Esophagus muscularis mucosa (tissue), 4 donors: ENCODE data around the gene PDE8A.
"Not testable (repeated sequence)": the region's sequence is repeated elsewhere in the genome, so short reads cannot be mapped to it uniquely, and the experiment has no call there.

Experiments
- EP300 ChIP-seq: sonication (generic); formaldehyde crosslinking; IDR thresholded peaks from one replicate; pipeline ENCODE4 v1.6.1; 2017; ENCODE audit warnings: antibody characterized with exemption
- POLR2A ChIP-seq: fragments of 450-650 bp; IDR thresholded peaks from one replicate; pipeline ENCODE4 v1.6.1; 2017; ENCODE audit warnings: antibody characterized with exemption, moderate library complexity, mild to moderate bottlenecking, low read depth
- POLR2AphosphoS5 ChIP-seq, 2 donors: sonication (generic); formaldehyde crosslinking; IDR thresholded peaks; one replicate each; pipeline ENCODE4 v1.6.1; 2017; ENCODE audit warnings: antibody characterized with exemption in 2 of 2
- TF ChIP-seq, protein P1 (sequence below), 3 experiments: fragments of 200-600 bp in 2 of 3; fragments of 450-650 bp in 1 of 3; sonication (generic) in 2 of 3; IDR thresholded peaks; one replicate each; pipeline ENCODE4 v1.5.1; 2017 to 2019; ENCODE audit warnings: antibody characterized with exemption in 3 of 3, mild to moderate bottlenecking in 2 of 3, moderate library complexity in 1 of 3

DNA sequence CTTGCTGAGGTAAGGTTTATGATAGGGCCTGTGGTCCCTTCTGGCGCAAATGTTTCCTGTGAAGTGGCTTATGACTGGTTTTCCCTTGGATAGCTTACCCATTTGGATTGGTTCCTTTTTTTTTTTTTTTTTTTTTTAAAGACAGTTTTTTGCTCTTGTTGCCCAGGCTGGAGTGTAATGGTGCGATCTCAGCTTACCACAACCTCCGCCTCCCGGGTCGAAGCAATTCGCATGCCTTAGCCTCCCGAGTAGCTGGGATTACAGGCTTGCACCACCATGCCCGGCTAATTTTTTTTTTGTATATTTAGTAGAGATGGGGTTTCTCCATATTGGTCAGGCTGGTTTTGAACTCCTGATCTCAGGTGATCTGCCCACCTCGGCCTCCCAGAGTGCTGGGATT is 5.7 kb downstream of the PDE8A start:
- TF ChIP-seq, protein P1, sequence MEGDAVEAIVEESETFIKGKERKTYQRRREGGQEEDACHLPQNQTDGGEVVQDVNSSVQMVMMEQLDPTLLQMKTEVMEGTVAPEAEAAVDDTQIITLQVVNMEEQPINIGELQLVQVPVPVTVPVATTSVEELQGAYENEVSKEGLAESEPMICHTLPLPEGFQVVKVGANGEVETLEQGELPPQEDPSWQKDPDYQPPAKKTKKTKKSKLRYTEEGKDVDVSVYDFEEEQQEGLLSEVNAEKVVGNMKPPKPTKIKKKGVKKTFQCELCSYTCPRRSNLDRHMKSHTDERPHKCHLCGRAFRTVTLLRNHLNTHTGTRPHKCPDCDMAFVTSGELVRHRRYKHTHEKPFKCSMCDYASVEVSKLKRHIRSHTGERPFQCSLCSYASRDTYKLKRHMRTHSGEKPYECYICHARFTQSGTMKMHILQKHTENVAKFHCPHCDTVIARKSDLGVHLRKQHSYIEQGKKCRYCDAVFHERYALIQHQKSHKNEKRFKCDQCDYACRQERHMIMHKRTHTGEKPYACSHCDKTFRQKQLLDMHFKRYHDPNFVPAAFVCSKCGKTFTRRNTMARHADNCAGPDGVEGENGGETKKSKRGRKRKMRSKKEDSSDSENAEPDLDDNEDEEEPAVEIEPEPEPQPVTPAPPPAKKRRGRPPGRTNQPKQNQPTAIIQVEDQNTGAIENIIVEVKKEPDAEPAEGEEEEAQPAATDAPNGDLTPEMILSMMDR (IDR thresholded peaks at IDR 0.05): not testable (repeated sequence)
- not testable (repeated sequence) for TF ChIP-seq EP300; POLR2A; POLR2AphosphoS5 (IDR thresholded peaks at IDR 0.05)
